Hepatocyte (in vitro differentiated cells): ENCODE data around the gene CTNND2. TPM values are rescaled to one million over a fixed set of nuclear protein-coding genes. Genes with fewer than 3 reads are reported as not detected.
"Not testable (repeated sequence)": the region's sequence is repeated elsewhere in the genome, so short reads cannot be mapped to it uniquely, and the experiment has no call there.

Source experiments
- DNase-seq: peaks from one replicate; pipeline ENCODE4 v3.0.0-alpha.2; 2016; ENCODE audit warnings: low spot score
- H2AFZ ChIP-seq: fragments of 200-600 bp; sonication (generic); 2 replicates; pipeline ENCODE4 v1.6.0; 2016; ENCODE audit warnings: antibody characterized with exemption, mild to moderate bottlenecking
- H3K27ac ChIP-seq: fragments of 200-600 bp; sonication (generic); 2 replicates; pipeline ENCODE4 v1.5.1; 2016; ENCODE audit warnings: mild to moderate bottlenecking
- H3K27me3 ChIP-seq: fragments of 200-600 bp; sonication (generic); 2 replicates; pipeline ENCODE4 v1.6.1; 2016
- H3K36me3 ChIP-seq: fragments of 200-600 bp; sonication (generic); replicated peaks from 2 replicates; pipeline ENCODE4 v1.5.1; 2016; ENCODE audit warnings: low read depth; ENCODE audit not compliant: insufficient read depth
- H3K4me1 ChIP-seq: fragments of 200-600 bp; sonication (generic); 2 replicates; pipeline ENCODE4 v1.5.1; 2016; ENCODE audit warnings: mild to moderate bottlenecking, moderate library complexity; ENCODE audit not compliant: insufficient read depth
- H3K4me2 ChIP-seq: fragments of 200-600 bp; sonication (generic); 2 replicates; pipeline ENCODE4 v1.6.0; 2016
- H3K4me3 ChIP-seq: fragments of 200-600 bp; sonication (generic); 2 replicates; pipeline ENCODE4 v1.5.1; 2016; ENCODE audit warnings: mild to moderate bottlenecking
- H3K79me2 ChIP-seq: fragments of 200-600 bp; sonication (generic); 2 replicates; pipeline ENCODE4 v1.6.0; 2017; ENCODE audit warnings: mild to moderate bottlenecking
- H3K9me2 ChIP-seq: fragments of 200-600 bp; sonication (generic); replicated peaks from 2 replicates; pipeline ENCODE4 v1.6.0; 2017; ENCODE audit warnings: mild to moderate bottlenecking; ENCODE audit not compliant: insufficient read depth
- H3K9me3 ChIP-seq: fragments of 200-600 bp; sonication (generic); 2 replicates; pipeline ENCODE4 v1.5.1; 2016; ENCODE audit warnings: low read depth, mild to moderate bottlenecking
- H4K20me1 ChIP-seq: fragments of 200-600 bp; sonication (generic); 2 replicates; pipeline ENCODE4 v1.6.0; 2016; ENCODE audit warnings: mild to moderate bottlenecking; ENCODE audit not compliant: insufficient read depth, poor library complexity, severe bottlenecking
- EZH2 ChIP-seq: fragments of 200-600 bp; sonication (generic); IDR thresholded peaks from 2 replicates; pipeline ENCODE4 v1.6.1; 2016; ENCODE audit warnings: antibody characterized with exemption, mild to moderate bottlenecking, borderline replicate concordance
- EZH2phosphoT487 ChIP-seq: fragments of 200-600 bp; sonication (generic); IDR thresholded peaks from one replicate; pipeline ENCODE4 v1.6.1; 2018; ENCODE audit warnings: antibody characterized with exemption, mild to moderate bottlenecking, low read depth, moderate library complexity; ENCODE audit not compliant: unreplicated experiment, severe bottlenecking
- WGBS: methylation state at CpG from one replicate; pipeline ENCODE4 v1.1.6; 2016; ENCODE audit warnings: low lambda C conversion rate; ENCODE audit errors: missing lambda C conversion rate; 5-methylcytosine and 5-hydroxymethylcytosine counted together
- polyA plus RNA-seq: library from polyadenylated mRNA; unstranded; fragments of >200 nt; fragmentation: Nextera tagmentation; extraction: Ambion mirVana; gene quantifications from 2 replicates; pipeline ENCODE4 v1.2.1, GENCODE V29; 2016
- total RNA-seq: library from RNA; depleted of rRNA; stranded (reverse); fragments of >200 nt; gene quantifications from 2 replicates; pipeline ENCODE4 v1.2.3, GENCODE V29; 2014
- TF ChIP-seq, protein P1 (sequence below): fragments of 200-600 bp; sonication (generic); IDR thresholded peaks from 2 replicates; pipeline ENCODE4 v1.5.1; 2016; ENCODE audit warnings: antibody characterized with exemption, mild to moderate bottlenecking; ENCODE audit not compliant: poor library complexity

Gene CTNND2
- total and polyA plus RNA-seq, 2 experiments from 2014 or later: 27.5 to 30.3 TPM

DNA sequence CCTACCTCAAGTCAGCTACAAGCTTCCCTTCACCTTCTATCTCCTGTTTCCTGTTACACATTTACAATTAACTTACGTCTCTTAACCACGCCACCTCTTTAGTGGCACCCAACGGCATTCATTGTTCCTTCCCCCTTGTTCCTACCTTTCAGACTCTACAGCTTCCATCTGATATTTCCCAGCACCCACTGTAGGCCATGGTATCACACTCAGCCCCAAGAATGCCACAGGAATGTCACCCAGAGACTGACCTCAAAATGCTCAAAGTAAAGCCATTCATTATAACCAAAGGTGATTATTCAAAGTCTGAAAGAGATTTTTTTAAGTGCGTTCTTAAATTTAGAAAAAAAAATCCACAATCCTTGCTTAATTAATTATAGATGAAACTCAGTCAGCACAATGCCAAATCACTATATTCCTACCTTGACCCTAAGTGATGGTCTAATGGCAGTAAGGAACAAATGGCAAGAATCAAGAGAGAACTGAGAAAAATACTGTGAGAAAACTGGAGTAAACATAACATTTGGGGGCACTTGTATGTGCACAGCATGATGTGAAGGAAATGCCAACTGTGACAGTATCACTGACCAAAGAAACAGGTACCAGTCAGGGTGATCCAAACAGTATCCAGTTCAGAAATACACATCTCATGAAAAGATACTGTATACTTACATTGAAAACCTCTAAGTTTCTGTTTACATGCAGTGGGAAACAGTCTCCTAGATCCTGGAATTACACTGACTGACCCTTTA is 52.1 kb downstream of the CTNND2 start:
- Histone ChIP-seq H3K9me3 (no peaks in the 10 kb centered on the region), H4K20me1 (no peaks in the 10 kb centered on the region), H3K4me1 (no peaks in the 10 kb centered on the region), H3K4me3 (no peak overlapping the region), H3K27me3 (no peaks in the 10 kb centered on the region), H3K9me2 (no peaks in the 10 kb centered on the region), H3K79me2 (no peaks in the 10 kb centered on the region), H3K4me2 (no peak overlapping the region), H2AFZ (no peak overlapping the region), H3K27ac (no peak overlapping the region), H3K36me3 (no peaks in the 10 kb centered on the region)
- WGBS: 59% methylated on average over 4 of the region's 4 CpGs
- TF ChIP-seq EZH2: no peak
- TF ChIP-seq EZH2phosphoT487: no peak
- TF ChIP-seq, protein P1, sequence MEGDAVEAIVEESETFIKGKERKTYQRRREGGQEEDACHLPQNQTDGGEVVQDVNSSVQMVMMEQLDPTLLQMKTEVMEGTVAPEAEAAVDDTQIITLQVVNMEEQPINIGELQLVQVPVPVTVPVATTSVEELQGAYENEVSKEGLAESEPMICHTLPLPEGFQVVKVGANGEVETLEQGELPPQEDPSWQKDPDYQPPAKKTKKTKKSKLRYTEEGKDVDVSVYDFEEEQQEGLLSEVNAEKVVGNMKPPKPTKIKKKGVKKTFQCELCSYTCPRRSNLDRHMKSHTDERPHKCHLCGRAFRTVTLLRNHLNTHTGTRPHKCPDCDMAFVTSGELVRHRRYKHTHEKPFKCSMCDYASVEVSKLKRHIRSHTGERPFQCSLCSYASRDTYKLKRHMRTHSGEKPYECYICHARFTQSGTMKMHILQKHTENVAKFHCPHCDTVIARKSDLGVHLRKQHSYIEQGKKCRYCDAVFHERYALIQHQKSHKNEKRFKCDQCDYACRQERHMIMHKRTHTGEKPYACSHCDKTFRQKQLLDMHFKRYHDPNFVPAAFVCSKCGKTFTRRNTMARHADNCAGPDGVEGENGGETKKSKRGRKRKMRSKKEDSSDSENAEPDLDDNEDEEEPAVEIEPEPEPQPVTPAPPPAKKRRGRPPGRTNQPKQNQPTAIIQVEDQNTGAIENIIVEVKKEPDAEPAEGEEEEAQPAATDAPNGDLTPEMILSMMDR: no peak
- no peak for DNase-seq

DNA sequence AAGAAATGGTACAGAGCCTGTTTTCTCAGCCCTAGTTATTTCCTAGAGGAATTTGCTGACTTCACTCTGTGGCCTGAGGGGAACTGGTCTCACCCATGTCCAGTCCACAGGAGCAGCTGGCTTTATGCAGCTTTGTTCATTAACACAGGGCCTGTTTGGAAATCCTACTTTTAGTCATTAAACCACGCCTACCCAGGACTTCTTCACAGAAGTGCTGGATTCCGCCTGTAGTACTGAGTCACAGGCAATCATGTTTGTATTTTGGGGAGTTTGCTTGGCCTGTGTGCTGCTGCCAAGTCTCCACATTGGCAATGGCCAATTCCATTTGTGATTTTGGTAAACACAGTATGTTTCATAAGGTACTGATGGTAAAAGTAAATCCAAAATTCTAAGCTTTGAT is 52.8 kb downstream of the CTNND2 start:
- Histone ChIP-seq H3K4me2 (no peak overlapping the region), H2AFZ (no peak overlapping the region), H3K9me3 (no peaks in the 10 kb centered on the region), H3K4me1 (no peaks in the 10 kb centered on the region), H3K27ac (no peak overlapping the region), H4K20me1 (no peaks in the 10 kb centered on the region), H3K79me2 (no peaks in the 10 kb centered on the region), H3K36me3 (no peaks in the 10 kb centered on the region), H3K27me3 (no peaks in the 10 kb centered on the region), H3K9me2 (no peaks in the 10 kb centered on the region), H3K4me3 (no peak overlapping the region)
- WGBS: 77% methylated on average over 2 of the region's 2 CpGs
- TF ChIP-seq, protein P1: no peak
- TF ChIP-seq EZH2phosphoT487: no peak
- TF ChIP-seq EZH2: no peak
- peak; percentile 9 for DNase-seq

DNA sequence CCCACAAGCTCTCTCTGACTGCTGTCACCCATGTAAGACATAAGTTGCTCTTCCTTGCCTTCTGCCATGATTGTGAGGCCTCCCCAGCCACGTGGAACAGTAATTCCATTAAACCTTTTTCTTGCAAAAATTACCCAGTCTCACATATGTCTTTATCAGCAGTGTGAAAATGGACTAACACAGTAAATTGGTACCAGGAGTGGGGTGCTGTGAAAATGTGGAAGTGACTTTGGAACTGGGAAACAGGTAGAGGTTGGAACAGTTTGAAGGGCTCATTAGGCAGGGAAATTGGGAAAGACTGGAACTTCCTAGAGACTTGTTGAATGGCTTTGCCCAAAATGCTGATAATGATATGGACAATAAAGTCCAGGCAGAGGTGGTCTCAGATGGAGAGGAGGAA is 75.7 kb downstream of the CTNND2 start:
- H4K20me1 ChIP-seq, H3K9me3 ChIP-seq, H3K4me1 ChIP-seq, H3K27ac ChIP-seq, H3K4me2 ChIP-seq, H3K36me3 ChIP-seq, H3K79me2 ChIP-seq, H3K4me3 ChIP-seq, H2AFZ ChIP-seq, DNase-seq, H3K9me2 ChIP-seq, H3K27me3 ChIP-seq: not testable (repeated sequence)
- 82% methylated on average over 1 of the region's 1 CpG for whole genome bisulfite sequencing

DNA sequence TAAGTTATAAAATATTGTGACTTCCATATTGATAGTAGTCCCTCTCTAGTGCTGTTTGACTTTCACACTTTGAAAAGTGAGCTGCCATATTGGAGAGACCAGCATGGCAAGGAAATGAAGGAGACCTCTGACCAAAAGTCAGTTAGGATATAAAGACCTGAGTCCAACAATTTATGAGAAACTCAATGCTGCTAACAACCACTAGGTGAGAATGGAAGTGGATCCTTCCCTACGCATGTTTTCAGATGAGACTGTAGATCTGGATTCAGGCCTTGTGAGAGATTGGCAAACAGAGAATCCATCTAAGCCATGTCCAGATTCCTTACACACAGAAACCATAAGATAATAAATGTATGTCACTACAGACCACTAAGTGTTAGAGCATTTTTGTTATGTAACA is 81.6 kb downstream of the CTNND2 start:
- TF ChIP-seq EZH2phosphoT487 (no peak), EZH2 (no peak)
- TF ChIP-seq, protein P1: no peak
- H3K4me1 ChIP-seq: no peaks in the 10 kb centered on the region
- no peaks in the 10 kb centered on the region for H3K79me2 ChIP-seq
- no peak overlapping the region for H3K4me2 ChIP-seq
- H4K20me1 ChIP-seq: no peaks in the 10 kb centered on the region
- H3K9me3 ChIP-seq: no peaks in the 10 kb centered on the region
- no peaks in the 10 kb centered on the region for H3K36me3 ChIP-seq
- DNase-seq: no peak
- 91% methylated on average over 1 of the region's 1 CpG for WGBS
- H2AFZ ChIP-seq: no peak overlapping the region
- H3K4me3 ChIP-seq: no peak overlapping the region
- no peaks in the 10 kb centered on the region for H3K27me3 ChIP-seq
- H3K27ac ChIP-seq: no peak overlapping the region
- H3K9me2 ChIP-seq: no peaks in the 10 kb centered on the region
